Natural killer cell (primary cell): ENCODE results near the gene ALOXE3. TPM values are rescaled to one million over a fixed set of nuclear protein-coding genes. Genes with fewer than 3 reads are reported as not detected.

Experiments used
- ATAC-seq, 3 donors: fragments of 150-1000 bp in 2 of 3; fragments of 200-7000 bp in 1 of 3; cut with Tn5 transposase; 1 replicate in 1 of 3; 2 replicates in 2 of 3; pipeline ENCODE4 v1.10.0; 2021; ENCODE audit warnings: mild to moderate bottlenecking in 2 of 3, moderate library complexity in 2 of 3
- DNase-seq, 2 donors: peaks; one replicate each; pipeline versions ENCODE4 v3.0.0 to v3.0.0-alpha.2; 2013 to 2021; ENCODE audit warnings: mixed read lengths in 1 of 2
- H3K27ac ChIP-seq: one replicate; pipeline ENCODE4 v1.5.1; 2013; ENCODE audit warnings: mild to moderate bottlenecking, low read length
- H3K27me3 ChIP-seq: one replicate; pipeline ENCODE4 v1.6.1; 2013; ENCODE audit warnings: low read length; ENCODE audit not compliant: control insufficient read depth, insufficient read depth
- H3K36me3 ChIP-seq: one replicate; pipeline ENCODE4 v1.6.1; 2013; ENCODE audit warnings: low read length; ENCODE audit not compliant: control insufficient read depth, insufficient read depth
- H3K4me1 ChIP-seq: one replicate; pipeline ENCODE4 v1.6.1; 2013; ENCODE audit warnings: low read length; ENCODE audit not compliant: control insufficient read depth, insufficient read depth
- H3K4me3 ChIP-seq: one replicate; pipeline ENCODE4 v1.5.1; 2013; ENCODE audit warnings: low read length
- H3K9me3 ChIP-seq: one replicate; pipeline ENCODE4 v1.6.1; 2013; ENCODE audit warnings: low read length; ENCODE audit not compliant: control insufficient read depth, insufficient read depth
- H3K27ac Mint-ChIP-seq, 2 donors: one replicate each; pipeline ENCODE4 v1.8.0; 2022; ENCODE audit warnings: mild to moderate bottlenecking in 2 of 2, mixed read lengths in 2 of 2, moderate library complexity in 1 of 2
- H3K27me3 Mint-ChIP-seq, 2 donors: one replicate each; pipeline ENCODE4 v1.8.0; 2022; ENCODE audit warnings: low read depth in 2 of 2, mixed read lengths in 2 of 2
- H3K36me3 Mint-ChIP-seq: one replicate; pipeline ENCODE4 v1.8.0; 2022; ENCODE audit warnings: mixed read lengths
- H3K4me1 Mint-ChIP-seq, 2 donors: one replicate each; pipeline ENCODE4 v1.8.0; 2022; ENCODE audit warnings: mixed read lengths in 2 of 2
- H3K4me3 Mint-ChIP-seq: one replicate; pipeline ENCODE4 v1.8.0; 2022; ENCODE audit warnings: mild to moderate bottlenecking, moderate library complexity, mixed read lengths
- H3K9me3 Mint-ChIP-seq, 2 donors: one replicate each; pipeline ENCODE4 v1.8.0; 2022; ENCODE audit warnings: mixed read lengths in 2 of 2
- CTCF ChIP-seq: fragments of 200-600 bp; IDR thresholded peaks from one replicate; pipeline ENCODE4 v1.8.0; 2022; ENCODE audit warnings: antibody characterized with exemption
- WGBS: methylation state at CpG from one replicate; pipeline ENCODE4 v1.1.7; 2013; ENCODE audit warnings: missing lambda C conversion rate; ENCODE audit not compliant: insufficient coverage; 5-methylcytosine and 5-hydroxymethylcytosine counted together
- intact Hi-C: fragments of 100-400 bp; cut with micrococcal nuclease; formaldehyde crosslinking; loops from one replicate; pipeline ENCODE4 v1.14.2; 2022
- total RNA-seq, 4 donors: library from RNA; stranded (reverse); fragments of 120-200 nt in 1 of 4; gene quantifications; one replicate each; pipeline versions ENCODE4 v1.2.3 to v1.2.4, GENCODE V29; 2013 to 2022

Gene ALOXE3
- total RNA-seq, 3 donors from 2014 or later (not counting 1 experiment from before 2014, with no cell fraction given) = not detected

- peaks cover 37% of the 10 kb centered on the region for H3K27me3 ChIP-seq
- 86% methylated on average over 12 of the region's 12 CpGs for WGBS
- no peak for DNase-seq
Observed at GRCh38 chr17:8071496-8071895, 46.8 kb downstream of the ALOXE3 start.

GRCh38 chr17:8069587-8069860 lies 48.8 kb downstream of the ALOXE3 start:
- H3K27me3 Mint-ChIP-seq = peaks cover 37 to 42% of the 10 kb centered on the region in 2 donors
- TF ChIP-seq CTCF = no peak
- intact Hi-C loops = no loop called here

More at GRCh38 chr17:8071496-8071895, 46.8 kb downstream of the ALOXE3 start:
- no peak for ATAC-seq
- Mint-ChIP-seq H3K27me3 (peaks cover 45 to 46% of the 10 kb centered on the region in 2 donors), H3K36me3 (no peaks in the 10 kb centered on the region), H3K4me1 (peaks cover 16 to 31% of the 10 kb centered on the region in 2 donors), H3K4me3 (no peak overlapping the region), H3K9me3 (no peaks in the 10 kb centered on the region), H3K27ac (peak overlapping the region in 1 of 2 donors; percentile 93)
- no peak overlapping the region for H3K27ac ChIP-seq
- no peaks in the 10 kb centered on the region for H3K36me3 ChIP-seq
- peaks cover 40% of the 10 kb centered on the region for H3K4me1 ChIP-seq
- intact Hi-C loops = no loop called here
- TF ChIP-seq CTCF = no peak
- H3K4me3 ChIP-seq = no peak overlapping the region
- no peaks in the 10 kb centered on the region for H3K9me3 ChIP-seq

GRCh38 chr17:8068736-8069586 lies 49.4 kb downstream of the ALOXE3 start:
- 57% methylated on average over 8 of the region's 9 CpGs for WGBS

More at GRCh38 chr17:8069587-8069860, 48.8 kb downstream of the ALOXE3 start:
- ATAC-seq (no peak), DNase-seq (no peak)
- Mint-ChIP-seq H3K9me3 (no peaks in the 10 kb centered on the region), H3K27ac (no peak overlapping the region), H3K4me3 (no peak overlapping the region), H3K4me1 (peaks cover 16 to 29% of the 10 kb centered on the region in 2 donors), H3K36me3 (no peaks in the 10 kb centered on the region)
- no peaks in the 10 kb centered on the region for H3K36me3 ChIP-seq
- no peak overlapping the region for H3K27ac ChIP-seq
- 88% methylated on average over 3 of the region's 3 CpGs for WGBS
- H3K9me3 ChIP-seq = no peaks in the 10 kb centered on the region
- no peak overlapping the region for H3K4me3 ChIP-seq
- H3K27me3 ChIP-seq = peaks cover 34% of the 10 kb centered on the region
- H3K4me1 ChIP-seq = peaks cover 40% of the 10 kb centered on the region

More at GRCh38 chr17:8068736-8069586, 49.4 kb downstream of the ALOXE3 start:
- Histone ChIP-seq H3K36me3 (no peaks in the 10 kb centered on the region), H3K4me3 (no peak overlapping the region), H3K27me3 (peaks cover 30% of the 10 kb centered on the region), H3K9me3 (no peaks in the 10 kb centered on the region), H3K27ac (no peak overlapping the region), H3K4me1 (peaks cover 38% of the 10 kb centered on the region)
- DNase-seq = no peak
- H3K9me3 Mint-ChIP-seq = no peaks in the 10 kb centered on the region
- intact Hi-C loops = no loop called here
- ATAC-seq = peak in 2 of 3 donors; percentile 6 to 71
- no peaks in the 10 kb centered on the region for H3K36me3 Mint-ChIP-seq
- H3K4me3 Mint-ChIP-seq = no peak overlapping the region
- H3K4me1 Mint-ChIP-seq = peaks cover 14 to 23% of the 10 kb centered on the region in 2 donors
- H3K27ac Mint-ChIP-seq = peak overlapping the region in 1 of 2 donors; percentile 66
- H3K27me3 Mint-ChIP-seq = peaks cover 31 to 40% of the 10 kb centered on the region in 2 donors
- no peak for TF ChIP-seq CTCF
